Gastroesophageal sphincter (tissue), 4 donors: ENCODE results near the gene PXYLP1. TPM values are rescaled to one million over a fixed set of nuclear protein-coding genes. Genes with fewer than 3 reads are reported as not detected.

Experiments used
- ATAC-seq: fragments of 150-250 bp; one replicate; pipeline ENCODE4 v1.9.1; 2016; ENCODE audit warnings: mild to moderate bottlenecking, moderate library complexity
- H3K27ac ChIP-seq, 4 donors: fragments of 200-600 bp; sonication (generic) in 3 of 4; 1 replicate in 3 of 4; 2 replicates in 1 of 4; pipeline ENCODE4 v1.5.1; 2016 to 2019
- H3K27me3 ChIP-seq: fragments of 200-600 bp; sonication (generic); one replicate; pipeline ENCODE4 v1.5.1; 2019
- H3K36me3 ChIP-seq, 2 donors: fragments of 200-600 bp; sonication (generic); one replicate each; pipeline ENCODE4 v1.5.1; 2019; ENCODE audit warnings: control low read depth in 1 of 2
- H3K4me1 ChIP-seq, 3 donors: fragments of 200-600 bp; sonication (generic); 1 replicate in 2 of 3; 2 replicates in 1 of 3; pipeline ENCODE4 v1.5.1; 2016 to 2019; ENCODE audit warnings: control low read depth in 2 of 3
- H3K4me3 ChIP-seq, 2 donors: fragments of 200-600 bp; sonication (generic); one replicate each; pipeline ENCODE4 v1.5.1; 2019; ENCODE audit warnings: mild to moderate bottlenecking in 1 of 2, moderate library complexity in 1 of 2
- H3K9me3 ChIP-seq, 3 donors: fragments of 200-600 bp; sonication (generic); one replicate each; pipeline ENCODE4 v1.5.1; 2017 to 2019; ENCODE audit warnings: control low read depth in 2 of 3
- EP300 ChIP-seq: sonication (generic); formaldehyde crosslinking; IDR thresholded peaks from one replicate; pipeline ENCODE4 v1.6.1; 2017; ENCODE audit warnings: antibody characterized with exemption, mild to moderate bottlenecking
- POLR2A ChIP-seq, 2 donors: fragments of 450-650 bp; IDR thresholded peaks; one replicate each; pipeline ENCODE4 v1.6.1; 2017; ENCODE audit warnings: antibody characterized with exemption in 2 of 2, mild to moderate bottlenecking in 2 of 2, moderate library complexity in 1 of 2
- POLR2AphosphoS5 ChIP-seq: sonication (generic); formaldehyde crosslinking; IDR thresholded peaks from one replicate; pipeline ENCODE4 v1.6.1; 2017; ENCODE audit warnings: antibody characterized with exemption
- WGBS, 2 donors: methylation state at CpG; one replicate each; pipeline ENCODE4 v1.1.5; 2018; ENCODE audit warnings: low coverage in 1 of 2; 5-methylcytosine and 5-hydroxymethylcytosine counted together
- total RNA-seq, 4 donors: library from RNA; depleted of rRNA; stranded (reverse); fragments of >200 nt; gene quantifications; one replicate each; pipeline ENCODE4 v1.1.0, GENCODE V29; 2016
- TF ChIP-seq, protein P1 (sequence below), 4 experiments: fragments of 200-600 bp in 2 of 4; fragments of 450-650 bp in 2 of 4; sonication (generic) in 1 of 4; IDR thresholded peaks; one replicate each; pipeline ENCODE4 v1.5.1; 2017 to 2019; ENCODE audit warnings: antibody characterized with exemption in 4 of 4, mild to moderate bottlenecking in 2 of 4, moderate library complexity in 2 of 4

Gene PXYLP1
- total RNA-seq, 4 donors from 2014 or later = 6.5 to 16.9 (median 10.0) TPM

DNA sequence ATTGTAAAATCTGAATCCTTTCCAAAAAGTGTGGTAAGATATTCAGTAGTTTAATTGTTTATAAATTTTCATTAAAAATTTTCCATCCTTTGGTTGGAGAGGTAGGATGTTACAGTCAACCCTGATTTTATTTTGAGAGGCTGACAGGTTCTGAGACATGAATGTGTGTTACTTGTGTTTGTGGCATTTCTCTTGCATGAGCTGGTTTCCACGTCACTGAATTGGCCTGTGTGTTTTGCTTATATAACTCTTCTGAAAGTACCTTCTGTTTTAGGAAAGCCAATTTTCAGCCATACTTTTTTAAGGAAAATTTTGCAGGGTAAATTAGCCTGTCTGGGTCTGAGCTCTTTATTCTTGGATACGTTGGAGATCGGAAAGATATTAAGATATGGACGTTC is 30.7 kb downstream of the PXYLP1 start:
- Histone ChIP-seq H3K4me1 (peaks cover 0 to 13% (median 3%) of the 10 kb centered on the region in 3 donors), H3K36me3 (peaks cover 0 to 15% of the 10 kb centered on the region in 2 donors), H3K4me3 (no peak overlapping the region), H3K27me3 (no peaks in the 10 kb centered on the region), H3K9me3 (no peaks in the 10 kb centered on the region), H3K27ac (peak overlapping the region in 3 of 4 donors; percentile 5 to 57 (median 51))
- ATAC-seq = no peak
- no peak for TF ChIP-seq POLR2AphosphoS5
- TF ChIP-seq, protein P1, sequence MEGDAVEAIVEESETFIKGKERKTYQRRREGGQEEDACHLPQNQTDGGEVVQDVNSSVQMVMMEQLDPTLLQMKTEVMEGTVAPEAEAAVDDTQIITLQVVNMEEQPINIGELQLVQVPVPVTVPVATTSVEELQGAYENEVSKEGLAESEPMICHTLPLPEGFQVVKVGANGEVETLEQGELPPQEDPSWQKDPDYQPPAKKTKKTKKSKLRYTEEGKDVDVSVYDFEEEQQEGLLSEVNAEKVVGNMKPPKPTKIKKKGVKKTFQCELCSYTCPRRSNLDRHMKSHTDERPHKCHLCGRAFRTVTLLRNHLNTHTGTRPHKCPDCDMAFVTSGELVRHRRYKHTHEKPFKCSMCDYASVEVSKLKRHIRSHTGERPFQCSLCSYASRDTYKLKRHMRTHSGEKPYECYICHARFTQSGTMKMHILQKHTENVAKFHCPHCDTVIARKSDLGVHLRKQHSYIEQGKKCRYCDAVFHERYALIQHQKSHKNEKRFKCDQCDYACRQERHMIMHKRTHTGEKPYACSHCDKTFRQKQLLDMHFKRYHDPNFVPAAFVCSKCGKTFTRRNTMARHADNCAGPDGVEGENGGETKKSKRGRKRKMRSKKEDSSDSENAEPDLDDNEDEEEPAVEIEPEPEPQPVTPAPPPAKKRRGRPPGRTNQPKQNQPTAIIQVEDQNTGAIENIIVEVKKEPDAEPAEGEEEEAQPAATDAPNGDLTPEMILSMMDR (IDR thresholded peaks at IDR 0.05) = no peak
- no peak for TF ChIP-seq POLR2A (IDR thresholded peaks at IDR 0.05)
- TF ChIP-seq EP300 = no peak
- 53 to 69% methylated on average over 4 of the region's 4 CpGs for WGBS, 2 donors

GRCh38 chr3:141266186-141266585 is 34.6 kb downstream of the PXYLP1 start:
- TF ChIP-seq EP300 (no peak), POLR2A (IDR thresholded peaks at IDR 0.05) (no peak)
- TF ChIP-seq, protein P1 (IDR thresholded peaks at IDR 0.05) = no peak
- Histone ChIP-seq H3K4me1 (peaks cover 0 to 13% (median 3%) of the 10 kb centered on the region in 3 donors), H3K9me3 (no peaks in the 10 kb centered on the region), H3K4me3 (no peak overlapping the region), H3K27me3 (no peaks in the 10 kb centered on the region), H3K27ac (no peak overlapping the region), H3K36me3 (peaks cover 0 to 1% of the 10 kb centered on the region in 2 donors)
- ATAC-seq = no peak
- 92% methylated on average over 5 of the region's 9 CpGs; no CpG with 5 or more reads in 1 of the 2 donors for WGBS, 2 donors

- no peak for ATAC-seq
- Histone ChIP-seq H3K27ac (no peak overlapping the region), H3K4me1 (peaks cover 0 to 8% (median 0%) of the 10 kb centered on the region in 3 donors), H3K27me3 (no peaks in the 10 kb centered on the region), H3K9me3 (no peaks in the 10 kb centered on the region), H3K36me3 (no peaks in the 10 kb centered on the region), H3K4me3 (peak overlapping the region in 1 of 2 donors; percentile 18)
- TF ChIP-seq EP300 = no peak
- WGBS, 2 donors = 55 to 59% methylated on average over 5 to 9 of the region's 13 CpGs
These were observed 35.4 kb downstream of the PXYLP1 start for GRCh38 chr3:141266797-141267555.

DNA sequence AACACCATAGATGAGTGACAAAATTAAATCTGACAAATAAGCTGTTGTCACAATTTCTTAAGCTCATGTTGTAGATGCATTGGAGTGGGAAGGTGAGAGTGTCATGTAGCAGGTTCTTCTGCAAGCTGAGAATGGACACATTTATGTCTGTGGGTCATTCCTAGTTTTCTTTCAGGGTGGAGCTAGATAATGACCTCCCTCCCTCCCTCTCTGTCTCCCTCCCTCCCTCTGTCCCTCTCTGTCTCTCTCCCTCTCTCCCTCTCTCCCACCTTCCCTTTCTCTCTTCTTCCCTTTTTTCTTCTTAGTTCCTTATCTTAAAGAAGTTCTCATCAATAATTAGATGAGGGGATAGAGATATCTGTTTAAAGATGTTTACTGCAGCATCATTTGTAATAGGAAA is 36.0 kb downstream of the PXYLP1 start:
- no peak for ATAC-seq
- H3K27ac ChIP-seq = no peak overlapping the region
- no peak for TF ChIP-seq POLR2A (IDR thresholded peaks at IDR 0.05)
- no peak for TF ChIP-seq EP300
- TF ChIP-seq, protein P1 (IDR thresholded peaks at IDR 0.05) = no peak
- no peak for TF ChIP-seq POLR2AphosphoS5
- H3K4me3 ChIP-seq = no peak overlapping the region
- H3K36me3 ChIP-seq = no peaks in the 10 kb centered on the region
- H3K9me3 ChIP-seq = no peaks in the 10 kb centered on the region
- H3K4me1 ChIP-seq = peaks cover 0 to 1% (median 0%) of the 10 kb centered on the region in 3 donors
- H3K27me3 ChIP-seq = no peaks in the 10 kb centered on the region

DNA sequence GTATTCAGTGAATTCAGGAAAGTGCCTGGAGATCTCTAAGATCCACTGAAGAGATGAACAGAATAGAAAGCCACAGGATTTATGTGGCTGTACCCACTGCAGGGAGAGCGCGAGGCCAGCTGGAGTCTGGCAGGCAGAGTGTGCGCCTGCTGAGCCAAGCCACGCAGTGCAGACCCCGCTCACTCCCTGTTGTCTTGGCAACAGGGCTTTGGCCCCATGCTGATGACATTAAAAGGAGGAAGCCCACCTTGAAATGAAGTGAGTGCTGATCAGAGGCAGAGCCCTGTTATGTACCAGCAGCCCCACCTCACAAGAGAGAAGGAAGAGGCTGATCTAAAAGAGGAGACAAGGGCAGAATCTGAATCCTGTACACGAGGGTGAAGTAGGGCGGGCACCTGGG is 36.7 kb downstream of the PXYLP1 start:
- H3K36me3 ChIP-seq = no peaks in the 10 kb centered on the region
- ATAC-seq = no peak
- no peaks in the 10 kb centered on the region for H3K9me3 ChIP-seq
- 88 to 100% methylated on average over 4 to 5 of the region's 7 CpGs for WGBS, 2 donors
- no peaks in the 10 kb centered on the region for H3K4me1 ChIP-seq
- no peak overlapping the region for H3K4me3 ChIP-seq
- TF ChIP-seq, protein P1 (IDR thresholded peaks at IDR 0.05) = no peak
- TF ChIP-seq POLR2AphosphoS5 = no peak
- no peak for TF ChIP-seq POLR2A (IDR thresholded peaks at IDR 0.05)
- no peak for TF ChIP-seq EP300
- H3K27ac ChIP-seq = no peak overlapping the region
- H3K27me3 ChIP-seq = no peaks in the 10 kb centered on the region
